BE2C (cell line): ENCODE data around the gene TOLLIP.

ENCODE experiments used
- DNase-seq: peaks from one replicate; pipeline ENCODE4 v3.0.0-alpha.2; 2020
- H3K27me3 ChIP-seq: fragments of 250-450 bp; sonication (Bioruptor Pico); 2 replicates; pipeline ENCODE4 v1.5.1; 2020; ENCODE audit warnings: mild to moderate bottlenecking
- H3K36me3 ChIP-seq: fragments of 250-450 bp; sonication (Bioruptor Pico); 2 replicates; pipeline ENCODE4 v1.5.1; 2020; ENCODE audit warnings: mild to moderate bottlenecking
- H3K4me1 ChIP-seq: fragments of 250-450 bp; sonication (Bioruptor Pico); 2 replicates; pipeline ENCODE4 v1.5.1; 2020
- H3K4me3 ChIP-seq: 2 replicates; pipeline ENCODE4 v1.5.1; 2011; ENCODE audit warnings: low read depth, low read length
- H3K9me3 ChIP-seq: fragments of 250-450 bp; sonication (Bioruptor Pico); 2 replicates; pipeline ENCODE4 v1.5.1; 2020
- CTCF ChIP-seq: IDR thresholded peaks from 2 replicates; pipeline ENCODE4 v1.5.1; 2012; ENCODE audit warnings: mild to moderate bottlenecking, low read depth, low read length

TOLLIP gene

GRCh38 chr11:1260023-1260501 lies 49.4 kb downstream of the TOLLIP start:
- Histone ChIP-seq H3K27me3 (no peaks in the 10 kb centered on the region), H3K36me3 (no peaks in the 10 kb centered on the region), H3K9me3 (no peaks in the 10 kb centered on the region), H3K4me3 (no peak overlapping the region), H3K4me1 (no peaks in the 10 kb centered on the region)
- TF ChIP-seq CTCF: no peak
- DNase-seq: peak; percentile 50

GRCh38 chr11:1259561-1259960 lies 49.9 kb downstream of the TOLLIP start:
- H3K4me1 ChIP-seq: no peaks in the 10 kb centered on the region

GRCh38 chr11:1259076-1259461 lies 50.4 kb downstream of the TOLLIP start:
- DNase-seq: no peak
- H3K36me3 ChIP-seq: no peaks in the 10 kb centered on the region
- H3K9me3 ChIP-seq: no peaks in the 10 kb centered on the region
- no peak overlapping the region for H3K4me3 ChIP-seq
- no peaks in the 10 kb centered on the region for H3K27me3 ChIP-seq
- no peaks in the 10 kb centered on the region for H3K4me1 ChIP-seq
- TF ChIP-seq CTCF: no peak

More at GRCh38 chr11:1259561-1259960, 49.9 kb downstream of the TOLLIP start:
- DNase-seq: no peak
- no peaks in the 10 kb centered on the region for H3K27me3 ChIP-seq
- H3K9me3 ChIP-seq: no peaks in the 10 kb centered on the region
- no peak for TF ChIP-seq CTCF
- H3K36me3 ChIP-seq: no peaks in the 10 kb centered on the region
- H3K4me3 ChIP-seq: no peak overlapping the region

GRCh38 chr11:1258401-1259075 lies 50.9 kb downstream of the TOLLIP start:
- DNase-seq: no peak
- no peaks in the 10 kb centered on the region for H3K27me3 ChIP-seq
- H3K4me1 ChIP-seq: no peaks in the 10 kb centered on the region
- no peaks in the 10 kb centered on the region for H3K9me3 ChIP-seq
- H3K4me3 ChIP-seq: no peak overlapping the region
- no peak for TF ChIP-seq CTCF
- H3K36me3 ChIP-seq: no peaks in the 10 kb centered on the region

GRCh38 chr11:1257916-1258315 lies 51.5 kb downstream of the TOLLIP start:
- H3K27me3 ChIP-seq: no peaks in the 10 kb centered on the region
- no peaks in the 10 kb centered on the region for H3K36me3 ChIP-seq
- no peak for DNase-seq
- no peak for TF ChIP-seq CTCF
- no peak overlapping the region for H3K4me3 ChIP-seq
- H3K9me3 ChIP-seq: no peaks in the 10 kb centered on the region
- H3K4me1 ChIP-seq: no peaks in the 10 kb centered on the region

- H3K4me1 ChIP-seq: no peaks in the 10 kb centered on the region
- no peak overlapping the region for H3K4me3 ChIP-seq
- H3K27me3 ChIP-seq: no peaks in the 10 kb centered on the region
- no peaks in the 10 kb centered on the region for H3K9me3 ChIP-seq
- no peak for DNase-seq
- H3K36me3 ChIP-seq: no peaks in the 10 kb centered on the region
- no peak for TF ChIP-seq CTCF
Observed at GRCh38 chr11:1257366-1257765, 52.1 kb downstream of the TOLLIP start.
